HFFc6 (cell line): ENCODE data around the gene SPRYD3. TPM values are rescaled to one million over a fixed set of nuclear protein-coding genes. Genes with fewer than 3 reads are reported as not detected.

Experiments used
- DNase-seq: peaks from one replicate; pipeline ENCODE4 v3.0.0-alpha.2; 2018
- H3K27ac Mint-ChIP-seq: 2 replicates; pipeline ENCODE4 v1.8.0; 2020; ENCODE audit warnings: mild to moderate bottlenecking, mixed read lengths
- H3K27me3 Mint-ChIP-seq: 2 replicates; pipeline ENCODE4 v1.8.0; 2021; ENCODE audit warnings: mild to moderate bottlenecking, moderate library complexity, mixed read lengths; ENCODE audit not compliant: insufficient read depth
- H3K36me3 Mint-ChIP-seq: 2 replicates; pipeline ENCODE4 v1.8.0; 2021; ENCODE audit warnings: low read depth, mixed read lengths
- H3K4me1 Mint-ChIP-seq: 2 replicates; pipeline ENCODE4 v1.8.0; 2020; ENCODE audit warnings: low read depth, mixed read lengths
- H3K4me3 Mint-ChIP-seq: 2 replicates; pipeline ENCODE4 v1.8.0; 2020; ENCODE audit warnings: mild to moderate bottlenecking, moderate library complexity, mixed read lengths
- H3K9me3 Mint-ChIP-seq: 2 replicates; pipeline ENCODE4 v1.8.0; 2020; ENCODE audit warnings: mild to moderate bottlenecking, mixed read lengths
- total RNA-seq, 6 experiments: library from RNA; stranded (reverse); fragmentation: NEBNext Ultra II Directional; extraction: Animal tissue kit (Norgen Biotek cat#: 25700); gene quantifications; 2 replicates in 1 of 6; 3 replicates in 5 of 6; pipeline ENCODE4 v1.2.3, GENCODE V29; 2021
- TF ChIP-seq, protein P1 (sequence below): fragments of 200-600 bp; sonication (generic); IDR thresholded peaks from 2 replicates; pipeline ENCODE4 v1.5.0; 2021; ENCODE audit warnings: antibody characterized with exemption, mild to moderate bottlenecking

SPRYD3 gene
- total RNA-seq, 6 experiments from 2014 or later: 50.5 to 59.4 (median 54.9) TPM

- Mint-ChIP-seq H3K27ac (peak overlapping the region; percentile 74), H3K4me1 (peaks cover 64% of the 10 kb centered on the region), H3K36me3 (no peaks in the 10 kb centered on the region; the same call in 1 of the 2 replicates), H3K4me3 (no peak overlapping the region), H3K9me3 (no peaks in the 10 kb centered on the region), H3K27me3 (peaks cover 34% of the 10 kb centered on the region)
- no peak for DNase-seq
- TF ChIP-seq, protein P1, sequence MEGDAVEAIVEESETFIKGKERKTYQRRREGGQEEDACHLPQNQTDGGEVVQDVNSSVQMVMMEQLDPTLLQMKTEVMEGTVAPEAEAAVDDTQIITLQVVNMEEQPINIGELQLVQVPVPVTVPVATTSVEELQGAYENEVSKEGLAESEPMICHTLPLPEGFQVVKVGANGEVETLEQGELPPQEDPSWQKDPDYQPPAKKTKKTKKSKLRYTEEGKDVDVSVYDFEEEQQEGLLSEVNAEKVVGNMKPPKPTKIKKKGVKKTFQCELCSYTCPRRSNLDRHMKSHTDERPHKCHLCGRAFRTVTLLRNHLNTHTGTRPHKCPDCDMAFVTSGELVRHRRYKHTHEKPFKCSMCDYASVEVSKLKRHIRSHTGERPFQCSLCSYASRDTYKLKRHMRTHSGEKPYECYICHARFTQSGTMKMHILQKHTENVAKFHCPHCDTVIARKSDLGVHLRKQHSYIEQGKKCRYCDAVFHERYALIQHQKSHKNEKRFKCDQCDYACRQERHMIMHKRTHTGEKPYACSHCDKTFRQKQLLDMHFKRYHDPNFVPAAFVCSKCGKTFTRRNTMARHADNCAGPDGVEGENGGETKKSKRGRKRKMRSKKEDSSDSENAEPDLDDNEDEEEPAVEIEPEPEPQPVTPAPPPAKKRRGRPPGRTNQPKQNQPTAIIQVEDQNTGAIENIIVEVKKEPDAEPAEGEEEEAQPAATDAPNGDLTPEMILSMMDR: no peak
These were observed 14.4 kb downstream of the SPRYD3 start for GRCh38 chr12:53064613-53065436.

GRCh38 chr12:53063708-53064612 lies 15.2 kb downstream of the SPRYD3 start:
- Mint-ChIP-seq H3K27me3 (peaks cover 35% of the 10 kb centered on the region), H3K36me3 (no peaks in the 10 kb centered on the region; the same call in 1 of the 2 replicates), H3K9me3 (no peaks in the 10 kb centered on the region), H3K27ac (peak overlapping the region; percentile 74), H3K4me1 (peaks cover 61% of the 10 kb centered on the region), H3K4me3 (no peak overlapping the region)
- TF ChIP-seq, protein P1: peak; percentile 31; the same call in 1 of the 2 replicates
- no peak for DNase-seq

GRCh38 chr12:53062977-53063707 lies 16.0 kb downstream of the SPRYD3 start:
- peaks cover 32% of the 10 kb centered on the region for H3K27me3 Mint-ChIP-seq
- H3K36me3 Mint-ChIP-seq: no peaks in the 10 kb centered on the region; the same call in 1 of the 2 replicates
- H3K27ac Mint-ChIP-seq: peak overlapping the region; percentile 74
- H3K4me1 Mint-ChIP-seq: peaks cover 53% of the 10 kb centered on the region
- no peak overlapping the region for H3K4me3 Mint-ChIP-seq
- no peaks in the 10 kb centered on the region for H3K9me3 Mint-ChIP-seq
- no peak for DNase-seq
- TF ChIP-seq, protein P1: no peak

- Mint-ChIP-seq H3K4me3 (no peak overlapping the region; the same call in 1 of the 2 replicates), H3K9me3 (no peaks in the 10 kb centered on the region), H3K4me1 (peaks cover 45% of the 10 kb centered on the region), H3K27ac (peak overlapping the region; percentile 74), H3K27me3 (peaks cover 34% of the 10 kb centered on the region), H3K36me3 (no peaks in the 10 kb centered on the region; the same call in 1 of the 2 replicates)
- no peak for DNase-seq
- TF ChIP-seq, protein P1: no peak
These were observed 16.9 kb downstream of the SPRYD3 start for GRCh38 chr12:53062011-53062961.
